ENCODE data around the gene DCC. TPM values are rescaled to one million over a fixed set of nuclear protein-coding genes. Genes with fewer than 3 reads are reported as not detected.

Gene DCC
- total RNA-seq, 1 donor from 2014 or later = 1.0 TPM

DNA sequence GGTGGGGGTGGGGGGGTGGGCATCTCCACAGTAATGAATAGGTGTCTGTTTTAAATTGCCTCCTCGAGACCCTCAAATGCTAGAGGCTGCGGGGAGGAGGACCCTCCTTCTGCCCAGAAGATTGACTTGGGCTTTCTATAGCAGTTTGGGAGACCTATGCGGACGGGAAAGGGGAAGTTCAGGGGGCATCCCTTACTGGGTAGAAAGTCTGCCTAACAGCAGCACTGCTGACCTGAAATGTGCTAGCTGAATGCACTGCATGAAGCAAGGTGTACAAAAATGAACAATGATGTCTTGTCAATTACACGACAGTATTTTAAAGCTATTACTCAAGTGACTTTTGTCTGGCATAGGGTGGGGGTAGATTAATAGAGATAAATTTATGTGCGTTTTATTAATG lies 2.5 kb downstream of the DCC start:
- Mint-ChIP-seq H3K27me3 (ENCODE audit: low read depth) (peaks cover 1% of the 10 kb centered on the region), H3K36me3 (no peaks in the 10 kb centered on the region), H3K27ac (no peak overlapping the region), H3K9me3 (no peaks in the 10 kb centered on the region), H3K4me1 (peaks cover 29% of the 10 kb centered on the region), H3K4me3 (no peak overlapping the region)
- DNase-seq (ENCODE audit: low spot score in 2 of 2, unreplicated experiment in 2 of 2) = no peak
- TF ChIP-seq, protein P1, sequence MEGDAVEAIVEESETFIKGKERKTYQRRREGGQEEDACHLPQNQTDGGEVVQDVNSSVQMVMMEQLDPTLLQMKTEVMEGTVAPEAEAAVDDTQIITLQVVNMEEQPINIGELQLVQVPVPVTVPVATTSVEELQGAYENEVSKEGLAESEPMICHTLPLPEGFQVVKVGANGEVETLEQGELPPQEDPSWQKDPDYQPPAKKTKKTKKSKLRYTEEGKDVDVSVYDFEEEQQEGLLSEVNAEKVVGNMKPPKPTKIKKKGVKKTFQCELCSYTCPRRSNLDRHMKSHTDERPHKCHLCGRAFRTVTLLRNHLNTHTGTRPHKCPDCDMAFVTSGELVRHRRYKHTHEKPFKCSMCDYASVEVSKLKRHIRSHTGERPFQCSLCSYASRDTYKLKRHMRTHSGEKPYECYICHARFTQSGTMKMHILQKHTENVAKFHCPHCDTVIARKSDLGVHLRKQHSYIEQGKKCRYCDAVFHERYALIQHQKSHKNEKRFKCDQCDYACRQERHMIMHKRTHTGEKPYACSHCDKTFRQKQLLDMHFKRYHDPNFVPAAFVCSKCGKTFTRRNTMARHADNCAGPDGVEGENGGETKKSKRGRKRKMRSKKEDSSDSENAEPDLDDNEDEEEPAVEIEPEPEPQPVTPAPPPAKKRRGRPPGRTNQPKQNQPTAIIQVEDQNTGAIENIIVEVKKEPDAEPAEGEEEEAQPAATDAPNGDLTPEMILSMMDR (IDR thresholded peaks at IDR 0.05; ENCODE audit: unreplicated experiment) = no peak

DNA sequence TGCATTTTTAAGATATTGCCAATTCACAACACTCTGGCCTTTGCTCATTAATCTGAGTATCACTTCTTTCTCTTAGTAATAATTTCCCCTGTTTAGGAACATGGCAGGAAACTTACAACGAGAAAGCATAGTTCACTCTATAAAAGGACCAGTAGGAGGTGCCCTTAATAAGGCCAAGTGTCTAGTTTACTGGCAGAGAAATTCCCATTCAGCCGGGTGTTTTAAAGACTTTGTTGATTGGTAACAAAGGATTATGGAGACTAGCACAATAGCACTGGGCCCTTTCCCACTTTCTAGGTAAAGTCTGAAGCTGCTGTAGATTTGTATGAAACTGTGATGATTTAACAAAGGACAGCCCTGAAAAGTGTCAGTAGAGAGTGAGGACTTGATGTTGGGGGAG lies 3.1 kb downstream of the DCC start:
- Mint-ChIP-seq H3K27ac (no peak overlapping the region), H3K9me3 (no peaks in the 10 kb centered on the region), H3K27me3 (ENCODE audit: low read depth) (peaks cover 1% of the 10 kb centered on the region), H3K4me3 (no peak overlapping the region), H3K36me3 (no peaks in the 10 kb centered on the region), H3K4me1 (peaks cover 29% of the 10 kb centered on the region)
- DNase-seq (ENCODE audit: low spot score in 2 of 2, unreplicated experiment in 2 of 2) = no peak
- TF ChIP-seq, protein P1 (IDR thresholded peaks at IDR 0.05; ENCODE audit: unreplicated experiment) = no peak

DNA sequence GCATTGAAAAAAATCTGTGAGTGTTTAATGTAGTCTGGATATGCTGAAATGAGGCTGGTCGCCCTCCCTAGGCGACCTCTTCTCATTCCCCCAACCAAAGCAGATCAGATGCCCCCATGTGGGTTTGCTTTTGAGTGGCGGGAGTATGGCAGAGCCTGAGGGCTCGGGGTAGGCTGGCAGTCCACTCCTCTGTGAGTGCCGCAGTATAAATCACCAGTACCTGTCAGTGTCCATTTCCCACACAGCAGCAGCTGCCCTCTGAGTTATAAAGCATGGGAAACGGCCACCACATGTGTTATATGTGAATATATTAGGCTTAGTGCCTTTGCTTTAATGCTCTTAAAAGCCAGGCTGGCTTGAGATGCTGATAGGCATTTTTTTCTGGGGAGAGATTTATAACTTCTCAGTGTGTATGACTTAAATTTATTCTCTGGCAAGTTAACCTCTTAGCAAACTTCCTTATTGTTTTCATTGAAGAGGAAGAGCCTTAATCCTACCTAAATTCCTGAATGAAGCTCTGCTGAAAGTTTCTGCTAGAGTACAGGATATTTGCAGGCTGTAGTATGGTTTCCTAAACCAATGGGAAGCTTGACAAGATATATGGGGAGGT lies 3.8 kb downstream of the DCC start:
- TF ChIP-seq, protein P1 (IDR thresholded peaks at IDR 0.05; ENCODE audit: unreplicated experiment) = no peak
- no peaks in the 10 kb centered on the region for H3K36me3 Mint-ChIP-seq
- DNase-seq (ENCODE audit: low spot score in 2 of 2, unreplicated experiment in 2 of 2) = no peak
- H3K27ac Mint-ChIP-seq = no peak overlapping the region
- peaks cover 29% of the 10 kb centered on the region for H3K4me1 Mint-ChIP-seq
- no peak overlapping the region for H3K4me3 Mint-ChIP-seq
- peaks cover 1% of the 10 kb centered on the region for H3K27me3 Mint-ChIP-seq (ENCODE audit: low read depth)
- H3K9me3 Mint-ChIP-seq = no peaks in the 10 kb centered on the region

DNA sequence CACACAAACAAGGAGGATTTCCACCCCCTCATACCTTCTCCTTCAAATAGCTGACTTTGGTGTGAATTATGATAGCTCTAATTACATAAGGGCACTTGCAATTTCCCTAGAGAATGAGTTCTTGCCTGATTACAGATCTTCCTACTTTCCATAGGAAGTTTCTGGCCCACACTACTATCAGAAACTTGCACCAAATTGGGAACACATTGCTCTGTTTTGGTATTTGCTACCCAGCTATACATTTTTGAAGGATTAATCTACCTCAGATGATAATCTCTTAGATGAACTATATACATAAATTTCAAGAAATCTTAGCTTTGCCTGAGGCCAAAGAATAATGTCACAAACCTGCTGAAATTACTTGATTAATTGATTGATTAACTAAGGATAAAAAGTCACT lies 4.9 kb downstream of the DCC start:
- no peak overlapping the region for H3K27ac Mint-ChIP-seq
- no peak for DNase-seq (ENCODE audit: low spot score in 2 of 2, unreplicated experiment in 2 of 2)
- H3K36me3 Mint-ChIP-seq = no peaks in the 10 kb centered on the region
- H3K9me3 Mint-ChIP-seq = no peaks in the 10 kb centered on the region
- peaks cover 27% of the 10 kb centered on the region for H3K4me1 Mint-ChIP-seq
- no peak overlapping the region for H3K4me3 Mint-ChIP-seq
- H3K27me3 Mint-ChIP-seq (ENCODE audit: low read depth) = peaks cover 1% of the 10 kb centered on the region
- TF ChIP-seq, protein P1 (IDR thresholded peaks at IDR 0.05; ENCODE audit: unreplicated experiment) = no peak

DNA sequence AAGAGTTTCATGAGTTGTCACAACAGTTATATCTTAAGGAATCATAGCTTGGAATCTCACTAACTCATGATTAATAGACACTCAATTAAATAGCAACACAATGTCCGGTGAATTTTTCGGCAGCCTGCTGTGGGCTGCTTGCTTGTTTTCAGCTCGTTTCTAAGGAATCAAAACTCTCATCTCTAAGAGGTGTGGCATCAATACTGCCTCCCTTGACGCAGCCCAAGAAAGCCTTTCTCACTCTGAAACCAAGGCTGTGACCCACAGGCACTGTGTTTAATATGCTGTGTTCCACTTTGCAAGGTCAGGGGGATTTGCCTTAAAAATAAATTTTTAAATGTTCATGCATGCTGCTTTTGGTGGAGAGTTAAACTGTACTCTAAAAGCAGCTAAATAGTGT lies 5.4 kb downstream of the DCC start:
- Mint-ChIP-seq H3K9me3 (no peaks in the 10 kb centered on the region), H3K4me3 (no peak overlapping the region), H3K36me3 (no peaks in the 10 kb centered on the region), H3K27ac (no peak overlapping the region), H3K4me1 (peaks cover 21% of the 10 kb centered on the region), H3K27me3 (ENCODE audit: low read depth) (peaks cover 1% of the 10 kb centered on the region)
- TF ChIP-seq, protein P1 (IDR thresholded peaks at IDR 0.05; ENCODE audit: unreplicated experiment) = no peak
- no peak for DNase-seq (ENCODE audit: low spot score in 2 of 2, unreplicated experiment in 2 of 2)

DNA sequence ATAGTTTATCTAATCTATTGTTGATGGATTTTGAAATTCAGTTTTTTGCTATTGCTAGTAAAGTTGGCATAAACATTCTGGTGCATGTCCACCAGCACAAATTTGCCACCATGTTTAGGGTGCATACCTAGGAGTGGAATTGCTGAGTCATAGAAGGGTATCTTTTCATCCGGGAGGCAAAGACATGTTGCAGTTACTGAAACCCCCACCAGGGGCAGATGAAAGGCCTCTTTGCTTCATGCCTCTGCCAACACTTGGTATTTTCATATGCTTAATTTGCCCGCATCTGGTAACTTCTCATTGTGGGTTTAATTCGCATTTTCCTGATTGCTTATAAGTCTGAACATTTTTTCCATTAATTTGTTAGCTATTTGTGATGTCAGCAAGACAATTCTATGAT lies 8.2 kb downstream of the DCC start:
- no peaks in the 10 kb centered on the region for H3K36me3 Mint-ChIP-seq
- peaks cover 11% of the 10 kb centered on the region for H3K4me1 Mint-ChIP-seq
- H3K27me3 Mint-ChIP-seq (ENCODE audit: low read depth) = peaks cover 5% of the 10 kb centered on the region
- TF ChIP-seq, protein P1 (IDR thresholded peaks at IDR 0.05; ENCODE audit: unreplicated experiment) = peak; percentile 72
- no peak for DNase-seq (ENCODE audit: low spot score in 2 of 2, unreplicated experiment in 2 of 2)
- no peaks in the 10 kb centered on the region for H3K9me3 Mint-ChIP-seq
- H3K4me3 Mint-ChIP-seq = no peak overlapping the region
- H3K27ac Mint-ChIP-seq = no peak overlapping the region
